ENCODE data around the gene ACSS2.

ACSS2 gene

DNA sequence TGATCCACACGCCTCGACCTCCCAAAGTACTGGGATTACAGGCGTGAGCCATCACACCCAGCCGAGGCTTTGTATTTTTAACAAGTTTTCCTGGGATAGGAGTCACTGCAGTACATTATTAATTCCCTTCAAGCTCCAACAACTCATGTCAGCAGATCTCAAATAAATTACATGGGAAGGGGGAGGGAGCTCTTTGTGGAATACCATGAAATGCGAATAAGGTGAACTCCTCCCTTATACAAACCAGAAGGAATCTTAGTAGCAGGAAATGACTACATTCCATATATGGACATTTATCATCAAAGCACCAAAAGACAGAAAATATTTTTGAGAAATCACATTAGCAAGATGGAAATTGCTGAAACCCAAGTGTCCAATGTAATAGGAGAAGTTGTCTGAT is 76.3 kb downstream of the ACSS2 start:
- DNase-seq = no peak

- no peak for DNase-seq
These were observed 77.5 kb downstream of the ACSS2 start for GRCh38 chr20:34953960-34954359.

GRCh38 chr20:34954904-34955230 is 78.5 kb downstream of the ACSS2 start:
- no peak for DNase-seq

DNA sequence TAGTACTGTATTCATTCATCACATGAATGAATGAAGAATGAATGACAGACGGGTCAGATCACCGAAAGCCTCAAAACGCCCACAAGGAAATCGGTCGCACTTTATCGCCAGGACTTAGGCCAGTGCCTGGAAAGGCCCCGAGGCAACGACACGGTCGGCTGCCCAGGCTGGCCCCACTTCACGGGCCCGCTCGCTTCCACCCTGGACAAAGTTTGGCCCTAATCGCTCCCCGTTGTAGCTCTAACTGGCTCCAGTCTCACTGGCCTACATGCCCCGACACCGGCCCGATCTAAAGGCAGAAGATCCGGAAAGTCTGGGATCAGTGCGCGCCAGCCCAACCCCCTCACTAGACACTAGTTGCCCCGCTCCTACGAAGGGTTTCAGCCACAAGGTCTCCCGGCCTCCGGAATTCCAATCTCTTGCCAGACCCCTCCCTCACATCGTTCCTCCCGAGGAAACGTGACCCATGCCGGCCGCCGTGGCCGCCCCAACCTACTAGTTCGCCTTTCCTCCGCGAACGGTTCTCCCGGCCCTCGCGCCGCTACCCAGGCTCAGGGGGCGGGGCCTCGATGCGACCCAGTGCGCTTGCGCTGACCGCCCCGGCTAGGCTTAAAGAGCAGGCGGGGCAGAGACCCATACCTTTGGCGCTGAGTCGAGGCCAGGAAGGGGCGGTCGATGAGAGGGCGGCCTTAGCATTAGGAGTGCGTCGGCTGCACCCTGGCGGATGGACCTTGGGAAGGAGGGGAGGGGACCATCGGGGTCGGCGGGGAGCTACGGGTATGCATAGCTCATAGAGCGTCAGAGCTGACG is 79.0 kb downstream of the ACSS2 start, which contains the start of the genes GSS and MYH7B:
GSS (minus strand) TSS at position 576 of the 810 bp plus-strand sequence. CDS start 3,954 bp downstream, outside the sequence.
MYH7B (plus strand) TSS at position 638 of the 810 bp plus-strand sequence. CDS start 22,138 bp downstream, outside the sequence.
- DNase-seq = peak; percentile 96

DNA sequence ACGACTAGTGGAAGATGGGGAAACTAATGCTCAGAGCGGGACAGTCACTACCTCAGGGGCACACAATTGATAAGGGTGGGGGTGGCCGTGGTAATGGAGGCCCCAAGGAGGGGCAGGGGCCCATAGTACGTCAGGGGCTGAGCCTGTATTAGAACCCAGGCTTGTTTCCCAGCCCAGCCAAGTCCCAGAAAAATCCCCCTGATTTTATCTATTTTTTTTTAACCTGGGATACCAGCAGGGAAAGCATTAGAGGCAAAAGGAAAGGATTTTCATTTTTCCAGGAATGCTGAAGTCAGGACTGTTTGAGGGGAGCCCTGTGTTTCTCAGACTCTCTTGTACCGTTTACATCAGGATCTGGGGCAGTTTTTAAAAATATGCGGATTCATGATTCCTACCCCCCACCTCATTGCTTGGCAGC is 79.6 kb downstream of the ACSS2 start:
- no peak for DNase-seq

DNA sequence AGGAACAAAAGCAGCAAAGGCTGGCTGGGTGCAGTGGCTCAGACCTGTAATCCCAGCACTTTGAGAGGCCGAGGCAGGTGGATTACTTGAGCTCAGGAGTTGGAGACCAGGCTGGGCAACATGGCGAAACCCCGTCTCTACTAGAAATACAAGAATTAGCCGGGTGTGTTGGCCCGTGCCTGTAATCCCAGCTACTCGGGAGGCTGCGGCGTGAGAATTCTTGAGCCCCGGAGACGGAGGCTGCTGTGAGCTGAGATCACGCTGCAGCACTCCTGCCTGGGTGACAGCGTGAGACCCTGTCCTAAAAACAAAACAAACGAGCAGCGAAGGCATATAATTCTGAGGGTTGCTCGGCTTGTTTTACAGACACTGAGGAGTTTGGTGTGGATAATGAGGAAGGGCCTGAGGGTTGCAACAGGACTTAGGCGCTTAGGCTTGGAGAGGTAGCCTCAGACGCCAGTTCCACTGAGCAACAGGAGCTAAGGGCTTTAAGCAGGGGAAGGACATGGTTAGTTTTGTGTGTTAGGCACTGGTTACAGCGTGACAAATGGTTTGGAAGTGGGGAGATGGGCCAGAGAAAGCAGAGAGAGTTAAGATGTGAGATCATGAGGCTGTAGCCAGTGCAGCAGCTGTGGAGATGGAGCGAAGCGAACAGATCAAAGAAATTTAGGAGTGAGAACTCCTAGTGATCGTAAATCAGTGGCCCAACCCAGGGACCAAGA is 80.5 kb downstream of the ACSS2 start:
- no peak for DNase-seq

GRCh38 chr20:34964486-34964885 is 88.1 kb downstream of the ACSS2 start:
- DNase-seq = no peak

DNA sequence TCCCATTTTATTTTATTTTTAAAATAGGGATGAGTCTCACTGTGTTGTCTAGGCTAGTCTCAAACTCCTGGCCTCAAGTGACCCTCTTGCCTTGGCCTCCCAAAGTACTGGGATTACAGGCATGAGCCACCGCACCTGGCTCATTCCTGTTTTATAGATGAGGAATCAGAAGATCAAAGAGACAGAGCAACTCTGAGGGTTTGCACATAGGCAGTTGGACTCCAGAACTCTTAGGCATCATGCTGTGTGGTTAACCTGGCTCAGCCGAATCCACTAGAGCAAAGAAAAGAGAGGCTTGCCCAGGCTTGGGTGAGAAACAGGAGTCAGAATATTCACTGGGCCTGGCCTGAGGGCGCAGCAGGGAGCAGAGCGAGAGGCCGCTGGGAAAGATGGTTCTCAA is 88.6 kb downstream of the ACSS2 start:
- DNase-seq = no peak

DNA sequence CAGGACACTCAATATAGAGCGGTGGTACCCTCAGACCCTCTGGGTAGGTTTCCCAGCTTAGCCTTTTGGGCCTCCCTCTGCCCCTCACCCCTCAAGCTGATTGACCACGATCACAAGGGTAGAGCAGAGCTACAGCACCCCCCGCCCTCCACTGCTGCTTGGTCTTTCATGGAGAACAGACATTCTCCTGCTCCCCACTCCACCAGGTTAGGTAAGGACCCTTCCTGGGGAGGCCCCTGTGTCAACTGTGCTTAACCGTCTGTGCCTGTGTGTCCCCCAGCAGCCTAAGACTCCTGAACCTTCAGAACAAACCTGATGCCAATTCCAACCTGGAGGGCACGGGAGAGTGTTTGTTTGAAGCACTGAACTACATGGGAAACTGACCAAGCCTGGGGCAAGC is 91.0 kb downstream of the ACSS2 start:
- no peak for DNase-seq

GRCh38 chr20:34968042-34968775 is 91.8 kb downstream of the ACSS2 start:
- no peak for DNase-seq

GRCh38 chr20:34970193-34970840 is 93.9 kb downstream of the ACSS2 start:
- DNase-seq = no peak

- DNase-seq = no peak
These were observed 94.6 kb downstream of the ACSS2 start for GRCh38 chr20:34970846-34971560.

DNA sequence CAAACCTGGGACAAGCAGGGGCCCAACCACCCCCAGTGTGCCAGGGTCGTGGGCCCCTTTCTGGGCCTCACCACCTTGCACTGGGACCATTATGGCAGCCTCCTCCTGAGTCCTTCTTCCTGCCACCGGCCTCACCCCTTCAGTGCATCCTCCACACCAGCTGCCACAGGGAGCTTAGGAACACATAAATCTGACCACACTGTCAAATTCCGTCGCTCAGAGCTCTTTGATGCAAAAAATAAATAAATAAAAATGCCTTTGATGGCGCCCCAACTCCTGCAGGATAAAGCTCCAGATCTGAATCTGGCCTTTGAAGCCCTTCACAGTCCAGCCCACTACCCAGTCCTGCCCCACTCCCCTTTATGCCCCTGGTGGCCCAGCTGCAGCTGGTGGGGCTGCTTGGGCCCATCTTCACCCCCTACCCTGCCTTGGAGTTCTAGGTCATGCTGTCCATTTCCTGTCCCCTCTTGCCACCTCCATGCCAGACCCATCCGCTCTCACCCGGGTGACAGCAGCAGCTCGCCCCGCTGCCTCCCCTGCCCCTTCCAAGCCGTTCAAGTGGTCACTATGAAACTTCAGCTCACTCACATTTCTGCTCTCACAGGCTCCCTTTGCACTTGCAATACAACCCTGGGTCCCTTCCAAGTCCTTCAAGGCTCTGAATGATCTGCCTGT is 95.3 kb downstream of the ACSS2 start:
- DNase-seq = no peak

GRCh38 chr20:34974246-34974645 is 97.8 kb downstream of the ACSS2 start:
- DNase-seq = no peak

GRCh38 chr20:34976286-34976685 is 99.9 kb downstream of the ACSS2 start:
- no peak for DNase-seq
